ENCODE results near the gene SSR1.
"Not testable (repeated sequence)": the region's sequence is repeated elsewhere in the genome, so short reads cannot be mapped to it uniquely, and the experiment has no call there.

The SSR1 gene

DNA sequence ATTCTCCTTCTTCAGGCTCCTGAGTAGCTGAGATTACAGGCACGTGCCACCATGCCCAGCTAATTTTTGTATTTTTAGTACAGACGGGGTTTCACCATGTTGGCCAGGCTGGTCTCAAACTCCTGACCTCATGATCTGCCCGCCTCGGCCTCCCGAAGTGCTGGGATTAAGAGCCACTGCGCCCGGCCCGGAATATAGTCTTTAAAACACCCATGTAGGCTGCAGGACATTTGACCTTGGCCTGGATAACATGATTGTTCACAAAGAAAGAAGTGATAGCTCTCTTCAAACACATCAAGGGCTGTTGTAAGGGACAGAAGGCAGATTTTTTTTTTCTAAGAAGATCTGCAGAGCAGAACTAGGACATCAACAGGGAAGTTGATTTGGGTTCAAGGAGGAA lies 38.5 kb downstream of the SSR1 start:
- not testable (repeated sequence) for DNase-seq

GRCh38 chr6:7273709-7274108 lies 39.3 kb downstream of the SSR1 start:
- no peak for DNase-seq

DNA sequence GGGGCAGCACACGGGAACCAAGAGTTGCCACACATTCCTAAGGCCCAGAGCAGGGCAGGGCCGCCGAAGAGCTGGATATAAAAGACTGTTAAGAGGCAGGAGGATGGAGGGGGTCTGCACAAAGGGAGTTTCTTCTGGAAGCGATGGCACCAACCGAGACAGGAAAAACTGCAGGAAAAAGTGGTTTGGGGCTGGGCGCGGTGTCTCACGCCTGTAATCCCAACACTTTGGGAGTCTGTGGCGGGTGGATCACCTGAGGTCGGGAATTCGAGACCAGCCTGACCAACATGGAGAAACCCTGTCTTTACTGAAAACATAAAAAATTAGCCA lies 41.8 kb downstream of the SSR1 start:
- DNase-seq, result no peak

DNA sequence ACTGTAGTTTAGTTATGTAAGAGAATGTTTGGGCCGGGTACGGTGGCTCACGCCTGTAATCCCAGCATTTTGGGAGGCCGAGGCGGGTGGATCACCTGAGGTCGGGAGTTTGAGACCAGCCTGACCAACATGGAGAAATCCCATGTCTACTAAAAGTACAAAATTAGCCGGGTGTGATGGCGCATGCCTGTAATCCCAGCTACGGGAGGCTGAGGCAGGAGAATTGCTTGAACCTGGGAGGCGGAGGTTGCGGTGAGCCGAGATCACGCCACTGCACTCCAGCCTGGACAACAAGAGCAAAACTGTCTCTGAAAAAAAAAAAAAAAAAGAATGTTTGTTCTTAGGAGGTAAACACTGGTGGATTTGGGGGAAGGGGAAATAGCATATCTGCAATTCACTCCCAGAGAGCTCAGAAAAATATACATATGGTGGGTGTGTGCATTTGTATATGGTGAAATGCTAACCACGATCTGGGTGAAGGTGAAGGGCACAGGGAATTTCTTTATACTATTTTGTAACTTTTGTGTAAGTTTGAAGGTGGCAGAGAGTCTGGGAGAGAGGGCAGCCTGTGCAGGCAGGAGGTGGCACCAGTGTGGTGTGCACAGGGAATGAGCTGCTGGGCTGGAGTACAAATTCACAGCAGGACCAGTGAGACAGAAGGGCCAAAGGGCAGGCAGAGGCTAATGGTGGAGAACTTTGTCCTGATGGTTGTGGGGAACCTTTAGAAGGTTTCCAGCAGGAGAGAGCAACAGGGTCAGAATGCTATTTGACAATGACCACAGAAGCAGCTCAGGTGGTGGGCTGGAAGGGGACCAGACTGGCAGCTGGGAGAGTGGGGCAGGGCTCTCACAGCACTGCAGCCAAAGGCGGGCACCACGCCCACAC lies 42.4 kb downstream of the SSR1 start:
- DNase-seq, result no peak

GRCh38 chr6:7269816-7270215 lies 43.2 kb downstream of the SSR1 start:
- no peak for DNase-seq

- no peak for DNase-seq
Measured at GRCh38 chr6:7268816-7269555, 44.0 kb downstream of the SSR1 start.

- no peak for DNase-seq
Measured at GRCh38 chr6:7268362-7268761, 44.6 kb downstream of the SSR1 start.

- peak; percentile 26 for DNase-seq
Measured at GRCh38 chr6:7267466-7268091, 45.4 kb downstream of the SSR1 start.

- DNase-seq, result no peak
Measured at GRCh38 chr6:7267071-7267465, 45.9 kb downstream of the SSR1 start.

GRCh38 chr6:7265385-7265726 lies 47.6 kb downstream of the SSR1 start:
- not testable (repeated sequence) for DNase-seq

- no peak for DNase-seq
Measured at GRCh38 chr6:7264686-7265384, 48.2 kb downstream of the SSR1 start.

DNA sequence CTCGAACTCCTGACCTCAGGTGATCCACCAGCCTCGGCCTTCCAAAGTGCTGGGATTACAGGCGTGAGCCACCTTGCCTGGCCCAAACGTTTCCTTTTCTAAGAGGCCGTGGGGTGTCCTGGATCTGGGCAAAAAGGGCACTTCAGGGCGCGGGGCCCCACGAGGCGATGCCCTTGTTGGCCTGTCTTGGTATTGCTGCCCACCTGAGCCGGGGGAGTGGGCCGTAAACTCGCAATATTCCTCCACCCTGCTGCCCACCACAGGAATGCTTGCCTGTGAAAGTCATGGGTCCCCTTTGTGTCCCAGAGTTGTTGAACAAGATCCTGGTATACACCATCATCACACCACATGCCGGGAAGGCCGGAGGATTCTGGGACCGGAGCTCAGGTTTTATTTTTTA lies 49.0 kb downstream of the SSR1 start:
- DNase-seq, result no peak

DNA sequence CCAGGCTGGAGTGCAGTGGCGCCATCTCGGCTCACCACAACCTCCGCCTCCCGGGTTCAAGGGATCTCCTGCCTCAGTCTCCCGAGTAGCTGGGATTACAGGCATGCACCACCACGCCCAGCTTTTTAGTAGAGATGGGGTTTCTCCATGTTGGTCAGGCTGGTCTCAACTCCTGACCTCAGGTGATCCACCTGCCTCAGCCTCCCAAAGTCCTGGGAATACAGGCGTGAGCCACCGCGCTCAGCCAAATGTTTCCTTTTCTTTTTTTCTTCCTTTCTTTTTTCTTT lies 49.5 kb downstream of the SSR1 start:
- not testable (repeated sequence) for DNase-seq

- DNase-seq, result no peak
Measured at GRCh38 chr6:7262746-7263518, 50.1 kb downstream of the SSR1 start.

GRCh38 chr6:7261852-7262461 lies 51.0 kb downstream of the SSR1 start:
- no peak for DNase-seq

DNA sequence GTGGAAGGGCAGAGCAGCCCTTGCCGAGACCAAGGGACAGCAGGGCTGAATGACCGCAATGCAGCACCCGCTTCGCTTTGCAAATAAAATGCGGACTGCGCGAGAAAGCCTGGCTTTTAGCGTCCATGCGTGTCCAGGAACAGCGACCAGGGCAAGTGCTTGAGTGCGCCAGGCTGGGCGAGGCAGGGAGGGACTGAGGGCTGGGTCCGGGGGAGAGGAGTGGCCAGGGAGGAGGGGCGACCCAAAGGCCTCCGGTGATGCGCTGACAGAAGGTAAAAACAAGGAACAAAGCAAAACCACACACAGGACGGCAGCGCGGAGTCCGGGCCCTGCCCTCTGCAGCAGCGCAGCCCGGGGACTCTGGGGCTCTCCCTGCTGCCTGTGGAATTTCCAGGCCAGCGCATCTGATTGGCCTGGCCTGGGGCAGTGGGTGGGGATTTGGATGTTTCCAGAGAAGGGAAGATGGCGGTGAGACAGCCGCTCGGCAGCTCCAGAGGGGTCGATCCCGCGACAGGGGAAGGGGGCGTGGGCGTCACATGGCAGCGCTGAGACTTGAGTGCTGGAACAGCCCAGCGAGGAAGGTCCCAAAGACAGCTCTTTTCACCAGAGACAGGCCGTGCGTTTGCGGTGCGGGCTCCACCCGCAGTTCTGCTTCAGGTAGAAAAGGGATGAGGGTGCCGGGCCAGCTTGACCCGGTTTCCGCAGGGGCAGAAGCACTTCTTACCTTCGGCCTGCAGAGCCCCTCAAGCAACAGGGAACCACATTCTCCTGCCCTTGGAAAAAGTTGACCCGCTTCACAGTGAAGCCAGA lies 51.8 kb downstream of the SSR1 start:
- peak; percentile 73 for DNase-seq

GRCh38 chr6:7260291-7261031 lies 52.5 kb downstream of the SSR1 start:
- DNase-seq, result no peak

- no peak for DNase-seq
Measured at GRCh38 chr6:7258231-7258763, 54.7 kb downstream of the SSR1 start.

DNA sequence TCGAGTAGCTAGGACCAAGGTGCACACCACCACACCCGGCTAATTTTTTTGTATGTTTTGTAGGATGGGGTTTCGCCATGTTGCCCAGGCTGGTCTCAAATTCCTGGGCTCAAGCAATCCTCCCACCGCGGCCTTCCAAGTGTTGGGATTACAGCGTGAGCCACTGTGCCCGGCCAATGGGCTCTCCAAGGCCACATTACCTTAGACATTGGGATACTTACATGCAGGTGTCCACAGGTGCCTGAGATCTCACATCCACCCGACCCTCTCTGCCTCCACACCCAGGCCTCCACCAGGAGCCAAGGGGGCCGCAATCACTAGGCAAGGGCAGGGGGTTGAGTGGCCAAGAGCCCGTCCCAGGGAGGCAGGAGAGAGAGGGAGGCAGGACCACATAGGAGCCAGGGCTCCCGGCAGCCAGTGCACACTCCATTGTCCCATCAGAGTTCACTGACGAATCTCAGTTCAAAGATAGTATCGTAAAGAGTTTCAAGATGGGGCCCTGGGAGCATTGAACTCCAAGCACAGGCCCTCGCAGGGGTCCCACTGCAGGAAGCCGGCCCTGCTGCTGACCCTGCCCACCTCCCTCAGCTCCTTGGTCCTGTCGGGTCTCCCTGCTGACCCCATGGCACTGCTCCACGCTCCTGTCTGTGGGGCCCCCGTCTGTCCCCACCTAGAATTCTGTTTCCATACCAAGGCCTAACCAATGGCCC lies 55.3 kb downstream of the SSR1 start:
- no peak for DNase-seq

DNA sequence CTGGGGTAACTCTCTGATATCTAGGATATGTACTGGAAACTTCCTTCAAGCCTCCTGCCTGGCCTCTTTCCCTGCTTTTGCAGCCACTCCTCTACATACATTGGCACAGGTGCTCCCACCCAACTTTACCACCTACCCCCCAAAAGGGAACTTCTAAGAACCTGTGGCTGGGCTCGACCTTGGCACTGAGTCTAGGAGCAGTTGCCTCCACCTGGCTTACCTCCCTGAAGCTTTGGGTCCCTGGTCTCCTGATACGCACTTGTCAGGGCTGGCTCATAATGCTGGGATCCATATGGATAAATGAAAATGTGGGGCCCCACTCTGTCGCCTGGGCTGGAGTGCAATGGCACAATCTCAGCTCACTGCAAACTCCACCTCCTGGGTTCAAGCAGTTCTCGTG lies 56.2 kb downstream of the SSR1 start:
- DNase-seq, result no peak

All from activated CD4-positive, alpha-beta T cell treated with anti-CD3 and anti-CD28 coated beads for 48 hours (primary cell).